GM19328 (cell line): ENCODE results near the gene ZBP1.

Experiments used
- ATAC-seq: cut with Tn5 transposase; IDR thresholded peaks from one replicate; pipeline ENCODE4 v1.9.1; 2021; ENCODE audit warnings: mild to moderate bottlenecking, moderate library complexity; ENCODE audit not compliant: unreplicated experiment

Gene ZBP1

GRCh38 chr20:57619051-57619831 is 985 bp downstream of the ZBP1 start:
- ATAC-seq, result peak; percentile 47

- ATAC-seq, result no peak
These were observed 1.5 kb downstream of the ZBP1 start for GRCh38 chr20:57618764-57619050.

GRCh38 chr20:57618091-57618763 is 2.0 kb downstream of the ZBP1 start:
- ATAC-seq, result no peak

GRCh38 chr20:57617079-57617795 is 3.0 kb downstream of the ZBP1 start:
- ATAC-seq, result no peak

- no peak for ATAC-seq
These were observed 3.9 kb downstream of the ZBP1 start for GRCh38 chr20:57616143-57616951.

- no peak for ATAC-seq
These were observed 4.8 kb downstream of the ZBP1 start for GRCh38 chr20:57615445-57615811.

- ATAC-seq, result no peak
These were observed 5.5 kb downstream of the ZBP1 start for GRCh38 chr20:57614490-57615444.

- ATAC-seq, result no peak
These were observed 6.7 kb downstream of the ZBP1 start for GRCh38 chr20:57613481-57613921.

GRCh38 chr20:57612916-57613315 is 7.3 kb downstream of the ZBP1 start:
- no peak for ATAC-seq

GRCh38 chr20:57612436-57612835 is 7.8 kb downstream of the ZBP1 start:
- no peak for ATAC-seq

- no peak for ATAC-seq
These were observed 8.5 kb downstream of the ZBP1 start for GRCh38 chr20:57611586-57612311.

- ATAC-seq, result no peak
These were observed 9.8 kb downstream of the ZBP1 start for GRCh38 chr20:57610261-57610952.

- ATAC-seq, result no peak
These were observed 10.4 kb downstream of the ZBP1 start for GRCh38 chr20:57609842-57610167.

GRCh38 chr20:57609086-57609841 is 11.0 kb downstream of the ZBP1 start:
- no peak for ATAC-seq

- no peak for ATAC-seq
These were observed 11.7 kb downstream of the ZBP1 start for GRCh38 chr20:57608516-57608915.

- no peak for ATAC-seq
These were observed 14.3 kb downstream of the ZBP1 start for GRCh38 chr20:57605878-57606277.

GRCh38 chr20:57605045-57605444 is 15.2 kb downstream of the ZBP1 start:
- ATAC-seq, result no peak

GRCh38 chr20:57603120-57603519 is 17.1 kb downstream of the ZBP1 start:
- ATAC-seq, result no peak
